ENCODE results near the gene LGALS3.

The LGALS3 gene

DNA sequence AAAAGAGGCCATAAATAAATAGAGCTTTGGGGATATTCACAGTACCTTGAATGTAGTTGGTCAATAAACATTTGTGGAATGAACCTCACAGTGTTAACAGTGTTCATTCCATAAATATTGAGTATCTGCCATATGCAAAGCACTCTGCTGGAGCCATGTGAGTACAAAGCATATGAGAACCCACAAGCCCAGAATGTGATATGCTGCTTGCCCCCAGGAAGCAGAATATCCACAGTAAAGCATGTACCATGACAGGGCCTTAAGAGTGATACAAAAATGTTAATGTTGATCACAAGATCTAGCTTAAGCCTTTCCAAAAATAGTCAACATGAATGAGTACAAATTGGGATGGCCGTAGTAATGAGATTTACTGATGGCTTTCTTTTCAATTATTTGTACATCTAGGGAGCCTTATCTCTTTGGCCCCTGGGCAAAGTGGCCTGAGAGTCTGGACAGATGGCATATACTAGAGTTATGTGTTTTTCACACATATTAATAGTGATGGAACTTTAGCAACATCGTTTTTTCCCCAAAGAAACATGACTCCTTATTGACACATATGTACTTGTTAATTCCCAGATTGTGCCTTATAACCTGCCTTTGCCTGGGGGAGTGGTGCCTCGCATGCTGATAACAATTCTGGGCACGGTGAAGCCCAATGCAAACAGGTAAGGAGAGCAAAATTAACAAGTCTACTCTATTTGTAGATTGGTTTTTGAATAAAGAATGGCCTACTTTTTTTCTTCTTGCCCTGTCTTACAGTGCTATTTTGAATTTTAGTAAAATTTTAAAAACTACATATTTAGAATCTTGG is 10.9 kb downstream of the LGALS3 start:
- H3K9ac ChIP-seq (ENCODE audit: low read length), result no peak overlapping the region
- no peaks in the 10 kb centered on the region for H3K9me2 ChIP-seq (replicated peaks; ENCODE audit: insufficient read depth, low read length)
- peaks cover 11% of the 10 kb centered on the region; the same call in 1 of the 2 replicates for H3K36me3 ChIP-seq (ENCODE audit: low read length)
- no peaks in the 10 kb centered on the region for H3K79me2 ChIP-seq (ENCODE audit: insufficient read depth, low read length)
- H3K27me3 ChIP-seq (ENCODE audit: low read length), result no peaks in the 10 kb centered on the region
- H3F3A ChIP-seq (ENCODE audit: insufficient read depth), result peaks cover 10% of the 10 kb centered on the region; the same call in 1 of the 2 replicates
- H3K4me3 ChIP-seq (ENCODE audit: insufficient read depth, low read length, poor library complexity, severe bottlenecking), result no peak overlapping the region
- no peak overlapping the region for H3K27ac ChIP-seq (ENCODE audit: low read depth, low read length)
- no peak overlapping the region for H2AFZ ChIP-seq (ENCODE audit: low read depth, low read length, severe bottlenecking)
- TF ChIP-seq EZH2phosphoT487 (conservative IDR thresholded peaks at IDR 0.05; ENCODE audit: low read length), result no peak
- TF ChIP-seq, protein P1, sequence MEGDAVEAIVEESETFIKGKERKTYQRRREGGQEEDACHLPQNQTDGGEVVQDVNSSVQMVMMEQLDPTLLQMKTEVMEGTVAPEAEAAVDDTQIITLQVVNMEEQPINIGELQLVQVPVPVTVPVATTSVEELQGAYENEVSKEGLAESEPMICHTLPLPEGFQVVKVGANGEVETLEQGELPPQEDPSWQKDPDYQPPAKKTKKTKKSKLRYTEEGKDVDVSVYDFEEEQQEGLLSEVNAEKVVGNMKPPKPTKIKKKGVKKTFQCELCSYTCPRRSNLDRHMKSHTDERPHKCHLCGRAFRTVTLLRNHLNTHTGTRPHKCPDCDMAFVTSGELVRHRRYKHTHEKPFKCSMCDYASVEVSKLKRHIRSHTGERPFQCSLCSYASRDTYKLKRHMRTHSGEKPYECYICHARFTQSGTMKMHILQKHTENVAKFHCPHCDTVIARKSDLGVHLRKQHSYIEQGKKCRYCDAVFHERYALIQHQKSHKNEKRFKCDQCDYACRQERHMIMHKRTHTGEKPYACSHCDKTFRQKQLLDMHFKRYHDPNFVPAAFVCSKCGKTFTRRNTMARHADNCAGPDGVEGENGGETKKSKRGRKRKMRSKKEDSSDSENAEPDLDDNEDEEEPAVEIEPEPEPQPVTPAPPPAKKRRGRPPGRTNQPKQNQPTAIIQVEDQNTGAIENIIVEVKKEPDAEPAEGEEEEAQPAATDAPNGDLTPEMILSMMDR (IDR thresholded peaks at IDR 0.05; ENCODE audit: insufficient read depth, low read length, poor library complexity, severe bottlenecking), result no peak
- no peaks in the 10 kb centered on the region for H4K20me1 ChIP-seq (ENCODE audit: low read depth, low read length)
- H3K4me2 ChIP-seq (ENCODE audit: low read depth, low read length, poor library complexity, severe bottlenecking), result no peak overlapping the region
- H3K9me3 ChIP-seq (ENCODE audit: insufficient read depth, low read length), result no peaks in the 10 kb centered on the region

DNA sequence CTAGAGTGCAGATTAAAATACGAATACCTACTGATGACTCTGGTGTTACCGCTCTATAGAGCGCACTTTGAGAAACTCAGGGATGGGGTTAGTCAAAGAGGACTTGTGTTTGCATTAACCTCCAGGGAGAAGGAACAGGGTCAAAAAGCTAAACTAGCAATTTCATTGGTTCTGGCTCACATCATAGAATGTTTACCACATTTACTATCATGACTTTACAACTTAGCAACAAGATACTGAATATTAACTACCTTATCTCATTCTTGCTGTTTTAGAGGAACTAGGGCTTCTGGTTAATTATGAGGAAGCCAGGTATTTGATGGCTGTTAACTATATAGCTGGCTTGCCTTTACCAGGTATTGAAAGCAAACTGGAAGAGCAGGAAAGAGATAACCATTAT is 12.8 kb downstream of the LGALS3 start:
- H3K4me3 ChIP-seq (ENCODE audit: insufficient read depth, low read length, poor library complexity, severe bottlenecking), result no peak overlapping the region
- H3F3A ChIP-seq (ENCODE audit: insufficient read depth), result peaks cover 10% of the 10 kb centered on the region; the same call in 1 of the 2 replicates
- H4K20me1 ChIP-seq (ENCODE audit: low read depth, low read length), result no peaks in the 10 kb centered on the region
- H3K9me3 ChIP-seq (ENCODE audit: insufficient read depth, low read length), result no peaks in the 10 kb centered on the region
- no peaks in the 10 kb centered on the region for H3K9me2 ChIP-seq (replicated peaks; ENCODE audit: insufficient read depth, low read length)
- H2AFZ ChIP-seq (ENCODE audit: low read depth, low read length, severe bottlenecking), result no peak overlapping the region
- no peak overlapping the region for H3K9ac ChIP-seq (ENCODE audit: low read length)
- H3K79me2 ChIP-seq (ENCODE audit: insufficient read depth, low read length), result no peaks in the 10 kb centered on the region
- H3K27ac ChIP-seq (ENCODE audit: low read depth, low read length), result no peak overlapping the region
- H3K36me3 ChIP-seq (ENCODE audit: low read length), result peaks cover 24% of the 10 kb centered on the region; the same call in 1 of the 2 replicates
- no peak overlapping the region for H3K4me2 ChIP-seq (ENCODE audit: low read depth, low read length, poor library complexity, severe bottlenecking)
- H3K27me3 ChIP-seq (ENCODE audit: low read length), result no peaks in the 10 kb centered on the region
- no peak for TF ChIP-seq EZH2phosphoT487 (conservative IDR thresholded peaks at IDR 0.05; ENCODE audit: low read length)
- TF ChIP-seq, protein P1 (IDR thresholded peaks at IDR 0.05; ENCODE audit: insufficient read depth, low read length, poor library complexity, severe bottlenecking), result no peak

DNA sequence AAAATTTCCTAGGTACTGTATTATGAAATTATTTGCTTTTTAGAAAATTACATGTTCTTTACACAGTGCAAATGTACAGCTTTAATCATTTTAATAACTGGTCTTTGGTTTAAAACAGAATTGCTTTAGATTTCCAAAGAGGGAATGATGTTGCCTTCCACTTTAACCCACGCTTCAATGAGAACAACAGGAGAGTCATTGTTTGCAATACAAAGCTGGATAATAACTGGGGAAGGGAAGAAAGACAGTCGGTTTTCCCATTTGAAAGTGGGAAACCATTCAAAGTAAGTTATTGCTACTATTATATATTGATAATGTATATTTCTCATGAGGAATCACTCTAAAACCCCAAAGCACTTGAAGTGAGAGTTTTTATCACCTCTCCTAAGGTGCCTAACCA is 13.4 kb downstream of the LGALS3 start:
- peaks cover 30% of the 10 kb centered on the region for H3K36me3 ChIP-seq (ENCODE audit: low read length)
- no peak for TF ChIP-seq EZH2phosphoT487 (conservative IDR thresholded peaks at IDR 0.05; ENCODE audit: low read length)
- TF ChIP-seq, protein P1 (IDR thresholded peaks at IDR 0.05; ENCODE audit: insufficient read depth, low read length, poor library complexity, severe bottlenecking), result no peak

More for the DNA sequence above, 13.4 kb downstream of the LGALS3 start:
- H3K9me2 ChIP-seq (replicated peaks; ENCODE audit: insufficient read depth, low read length), result no peaks in the 10 kb centered on the region
- H3K4me3 ChIP-seq (ENCODE audit: insufficient read depth, low read length, poor library complexity, severe bottlenecking), result no peak overlapping the region
- H3K27ac ChIP-seq (ENCODE audit: low read depth, low read length), result no peak overlapping the region
- H3K79me2 ChIP-seq (ENCODE audit: insufficient read depth, low read length), result no peaks in the 10 kb centered on the region
- no peaks in the 10 kb centered on the region for H4K20me1 ChIP-seq (ENCODE audit: low read depth, low read length)
- no peak overlapping the region for H3K9ac ChIP-seq (ENCODE audit: low read length)
- H3K4me2 ChIP-seq (ENCODE audit: low read depth, low read length, poor library complexity, severe bottlenecking), result no peak overlapping the region
- H3K9me3 ChIP-seq (ENCODE audit: insufficient read depth, low read length), result no peaks in the 10 kb centered on the region
- H3F3A ChIP-seq (ENCODE audit: insufficient read depth), result peaks cover 10% of the 10 kb centered on the region; the same call in 1 of the 2 replicates
- no peak overlapping the region for H2AFZ ChIP-seq (ENCODE audit: low read depth, low read length, severe bottlenecking)
- no peaks in the 10 kb centered on the region for H3K27me3 ChIP-seq (ENCODE audit: low read length)

Measured in SU-DHL-6 (cell line).